Small intestine (tissue), 16 donors: Measurements from ENCODE around the gene NUDT14. TPM values are rescaled to one million over a fixed set of nuclear protein-coding genes. Genes with fewer than 3 reads are reported as not detected.

Experiments
- DNase-seq, 2 donors: peaks; one replicate each; pipeline versions ENCODE4 v3.0.0 to v3.0.0-alpha.2; 2013
- FAIRE-seq: peaks from 2 replicates; lab custom pipeline; 2012; peaks lifted over from hg19 to GRCh38; lab: Jason Lieb, UNC
- H3K27ac ChIP-seq, 3 donors: one replicate each; pipeline ENCODE4 v1.5.1; 2013; ENCODE audit warnings: low read length in 2 of 3, mild to moderate bottlenecking in 2 of 3, control low read depth in 1 of 3, inconsistent platforms in 1 of 3, low read depth in 1 of 3, moderate library complexity in 1 of 3
- H3K27me3 ChIP-seq, 3 donors: one replicate each; pipeline ENCODE4 v1.6.1; 2013; ENCODE audit warnings: low read length in 3 of 3, inconsistent platforms in 1 of 3; ENCODE audit not compliant: control insufficient read depth in 3 of 3, insufficient read depth in 3 of 3
- H3K36me3 ChIP-seq, 3 donors: one replicate each; pipeline ENCODE4 v1.6.1; 2013; ENCODE audit warnings: low read length in 3 of 3, inconsistent platforms in 1 of 3, low read depth in 1 of 3, mild to moderate bottlenecking in 1 of 3, moderate library complexity in 1 of 3; ENCODE audit not compliant: control insufficient read depth in 3 of 3, insufficient read depth in 2 of 3
- H3K4me1 ChIP-seq, 3 donors: one replicate each; pipeline ENCODE4 v1.6.1; 2013; ENCODE audit warnings: low read length in 2 of 3, inconsistent platforms in 1 of 3, low read depth in 1 of 3, mild to moderate bottlenecking in 1 of 3, moderate library complexity in 1 of 3; ENCODE audit not compliant: control insufficient read depth in 3 of 3, insufficient read depth in 2 of 3
- H3K4me3 ChIP-seq, 3 donors: one replicate each; pipeline ENCODE4 v1.5.1; 2013; ENCODE audit warnings: low read length in 3 of 3, control low read depth in 1 of 3, inconsistent platforms in 1 of 3, low read depth in 1 of 3, mild to moderate bottlenecking in 1 of 3, moderate library complexity in 1 of 3
- H3K9me3 ChIP-seq, 2 donors: one replicate each; pipeline ENCODE4 v1.6.1; 2013; ENCODE audit warnings: low read depth in 1 of 2, low read length in 1 of 2; ENCODE audit not compliant: control insufficient read depth in 2 of 2, insufficient read depth in 1 of 2
- WGBS, 3 donors: extraction: QIAGEN DNeasy Blood & Tissue Kit; methylation state at CpG; one replicate each; pipeline ENCODE4 v1.1.7; 2013; 5-methylcytosine and 5-hydroxymethylcytosine counted together
- long read RNA-seq, 10 donors: transcript quantifications; one replicate each; lab custom pipeline, GENCODE V29; 2026
- polyA plus RNA-seq, 4 donors: library from polyadenylated mRNA; stranded (reverse) in 3 of 4; unstranded in 1 of 4; fragments of 200-250 nt in 3 of 4; fragments of 120-200 nt in 1 of 4; gene quantifications; one replicate each; pipeline versions ENCODE4 v1.2.1 to v1.2.3, GENCODE V29; 2013
- donor health status: healthy with polysubstance abuse.
- donor health status: control.
- donor health status: control.
- donor health status: Bipolar disorder and iron deficiency.
- donor health status: healthy.

The NUDT14 gene
- polyA plus RNA-seq = 10 to 100 TPM; 25.9 to 68.1 (median 51.7) TPM
- long read RNA-seq, donor 1 = 0 reads
- long read RNA-seq, donor 2, transcript NUDT14-202 (5 exons, 845 nt) = major isoform, 5 of 6 reads
- long read RNA-seq, donor 2, partial matches to known transcripts = 0 of 6 reads
- long read RNA-seq, donor 2, other reads (novel, unspliced or antisense) = 0 of 6 reads
- long read RNA-seq, donor 3, transcript NUDT14-202 (5 exons, 845 nt) = major isoform, 6 of 7 reads
- long read RNA-seq, donor 3, partial matches to known transcripts = 0 of 7 reads
- long read RNA-seq, donor 3, other reads (novel, unspliced or antisense) = 0 of 7 reads
- long read RNA-seq, donor 4, partial matches to known transcripts = 0 of 1 reads
- long read RNA-seq, donor 4, other reads (novel, unspliced or antisense) = 0 of 1 reads
- long read RNA-seq, donor 5, transcript NUDT14-202 (5 exons, 845 nt) = major isoform, 6 of 8 reads
- long read RNA-seq, donor 5, partial matches to known transcripts = 0 of 8 reads
- long read RNA-seq, donor 5, other reads (novel, unspliced or antisense) = 0 of 8 reads
- long read RNA-seq, donor 6, transcript NUDT14-202 (5 exons, 845 nt) = major isoform, 25 of 38 reads
- long read RNA-seq, donor 6, partial matches to known transcripts = 11 of 38 reads
- long read RNA-seq, donor 6, other reads (novel, unspliced or antisense) = 0 of 38 reads
- long read RNA-seq, donor 7 = 0 reads
- long read RNA-seq, donor 8, partial matches to known transcripts = 0 of 2 reads
- long read RNA-seq, donor 8, other reads (novel, unspliced or antisense) = 0 of 2 reads
- long read RNA-seq, donor 9, transcript NUDT14-202 (5 exons, 845 nt) = major isoform, 5 of 5 reads
- long read RNA-seq, donor 9, partial matches to known transcripts = 0 of 5 reads
- long read RNA-seq, donor 9, other reads (novel, unspliced or antisense) = 0 of 5 reads
- long read RNA-seq, donor 10, transcript NUDT14-202 (5 exons, 845 nt) = major isoform, 14 of 26 reads
- long read RNA-seq, donor 10, partial matches to known transcripts = 8 of 26 reads
- long read RNA-seq, donor 10, other reads (novel, unspliced or antisense) = 0 of 26 reads

DNA sequence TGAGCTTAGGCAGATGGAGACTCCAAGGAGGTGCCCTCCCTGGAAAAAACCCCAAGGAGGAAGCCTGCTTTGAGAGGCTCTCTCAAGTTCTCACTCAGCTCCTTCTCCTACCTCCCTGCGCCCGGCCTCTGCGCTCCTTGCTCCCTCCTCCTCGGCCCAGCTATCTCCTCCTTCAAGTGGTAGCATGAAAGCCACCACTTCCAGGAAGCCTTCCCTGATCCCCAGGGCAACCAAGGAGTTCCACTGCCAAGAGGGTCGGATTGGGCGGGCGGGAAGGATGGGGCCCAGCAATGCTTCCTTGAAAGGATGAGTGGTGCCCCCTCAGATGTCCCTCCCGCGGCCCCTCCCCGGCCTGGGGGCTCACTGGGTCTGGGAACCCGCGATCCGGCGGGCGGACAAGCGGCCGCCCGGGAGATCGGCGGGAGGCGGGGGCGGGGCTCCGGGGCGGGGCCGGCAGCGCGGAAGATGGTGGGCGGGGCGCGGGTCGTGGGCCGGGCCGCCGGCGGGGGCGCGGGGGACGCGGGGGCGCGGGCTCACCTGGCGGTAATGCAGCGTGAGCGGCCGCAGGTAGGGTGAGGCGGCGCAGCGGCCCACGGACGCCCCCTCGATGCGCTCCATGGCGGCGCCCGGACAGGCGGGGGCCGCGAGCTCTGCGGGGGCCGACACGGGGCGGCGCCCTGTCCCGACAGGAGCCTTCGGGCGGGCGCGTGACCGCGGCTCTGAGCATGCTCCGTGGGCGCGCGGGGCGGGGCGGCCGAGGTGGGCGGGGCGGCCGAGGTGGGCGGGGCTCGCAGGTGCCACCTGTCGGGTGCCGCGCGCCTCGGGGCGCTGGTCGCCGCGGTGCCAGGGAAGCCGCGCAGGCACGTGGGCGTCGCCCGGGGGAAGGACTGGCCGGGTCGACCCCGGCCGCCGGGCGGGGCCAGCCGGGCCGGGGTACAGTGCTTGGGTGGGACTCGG is at the start of gene NUDT14:
TSS of gene NUDT14 (minus strand) at position 721 of the 957 bp plus-strand sequence. CDS start at position 618, 103 bp downstream.
- 1% methylated on average over 33 to 105 of the region's 106 CpGs for WGBS, 3 donors
- H3K27ac ChIP-seq = no peak within 1 kb of the TSS
- DNase-seq = peak; percentile 82 to 92

DNA sequence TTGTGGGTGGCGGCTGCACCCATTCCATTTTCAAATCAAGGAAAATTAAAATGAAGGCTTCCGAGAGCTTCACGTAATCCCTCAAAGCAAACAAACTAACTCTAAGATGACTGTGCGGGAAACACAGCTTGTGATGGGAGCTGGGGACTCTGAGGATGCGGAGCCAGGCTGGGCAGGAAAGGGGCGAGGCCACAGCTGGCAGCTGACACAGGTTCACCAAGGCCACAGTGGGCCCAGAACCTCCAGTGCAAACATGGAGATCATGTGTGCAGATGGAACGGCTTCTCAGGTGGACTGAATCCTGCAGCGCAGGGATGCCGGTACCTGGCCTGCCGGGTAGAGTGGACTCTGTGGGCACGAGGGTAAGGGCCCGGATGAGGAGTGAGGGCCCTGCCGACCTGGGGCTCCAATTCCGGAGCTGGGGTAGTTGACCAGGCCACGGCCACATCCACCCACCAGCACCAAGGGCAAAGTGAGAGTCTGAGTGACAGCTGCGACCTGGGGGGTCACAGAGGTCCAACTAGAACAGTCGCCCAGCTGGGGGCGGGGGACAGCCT is 48.1 kb upstream of the NUDT14 start:
- H3K36me3 ChIP-seq = peaks cover 0 to 38% (median 4%) of the 10 kb centered on the region in 3 donors
- no peaks in the 10 kb centered on the region for H3K9me3 ChIP-seq
- no peak overlapping the region for H3K27ac ChIP-seq
- DNase-seq (no peak), FAIRE-seq (no peak)
- no peak overlapping the region for H3K4me3 ChIP-seq
- H3K27me3 ChIP-seq = no peaks in the 10 kb centered on the region
- 90 to 93% (median 93%) methylated on average over 18 of the region's 18 CpGs for WGBS, 3 donors
- H3K4me1 ChIP-seq = no peaks in the 10 kb centered on the region

More for the DNA sequence above, at the start of gene NUDT14:
- no peak for FAIRE-seq
- peaks cover 0 to 18% (median 0%) of the 10 kb centered on the region in 3 donors for H3K4me1 ChIP-seq
- H3K27me3 ChIP-seq = peaks cover 0 to 10% (median 0%) of the 10 kb centered on the region in 3 donors
- peaks cover 0 to 34% (median 0%) of the 10 kb centered on the region in 3 donors for H3K36me3 ChIP-seq
- peak within 1 kb of the TSS; percentile 46 to 67 (median 63) for H3K4me3 ChIP-seq
- no peaks in the 10 kb centered on the region for H3K9me3 ChIP-seq

DNA sequence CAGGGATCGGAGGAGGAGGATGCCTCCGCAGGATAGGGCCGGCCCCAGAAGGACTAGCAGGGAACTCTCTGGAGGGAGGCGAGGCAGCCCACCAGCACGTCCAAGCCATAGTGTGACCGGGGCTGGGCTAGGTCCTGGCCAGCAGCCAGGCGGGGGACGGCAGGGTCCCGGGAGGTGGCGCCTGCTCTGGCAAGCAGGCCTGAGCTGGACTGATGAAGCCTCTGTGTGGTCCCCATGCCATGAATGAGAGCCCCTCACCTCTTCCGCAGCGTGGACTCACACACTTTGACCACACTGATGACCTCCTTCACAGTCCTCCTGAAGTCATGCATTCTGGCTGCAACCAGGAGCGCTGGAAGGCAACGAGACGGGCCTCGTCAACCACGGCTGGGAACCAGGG is 47.5 kb upstream of the NUDT14 start:
- no peak overlapping the region for H3K4me3 ChIP-seq
- DNase-seq (no peak), FAIRE-seq (no peak)
- WGBS, 3 donors = 82 to 90% (median 88%) methylated on average over 16 to 17 of the region's 17 CpGs
- no peaks in the 10 kb centered on the region for H3K9me3 ChIP-seq
- peaks cover 0 to 41% (median 4%) of the 10 kb centered on the region in 3 donors for H3K36me3 ChIP-seq
- no peaks in the 10 kb centered on the region for H3K27me3 ChIP-seq
- H3K4me1 ChIP-seq = no peaks in the 10 kb centered on the region
- no peak overlapping the region for H3K27ac ChIP-seq

DNA sequence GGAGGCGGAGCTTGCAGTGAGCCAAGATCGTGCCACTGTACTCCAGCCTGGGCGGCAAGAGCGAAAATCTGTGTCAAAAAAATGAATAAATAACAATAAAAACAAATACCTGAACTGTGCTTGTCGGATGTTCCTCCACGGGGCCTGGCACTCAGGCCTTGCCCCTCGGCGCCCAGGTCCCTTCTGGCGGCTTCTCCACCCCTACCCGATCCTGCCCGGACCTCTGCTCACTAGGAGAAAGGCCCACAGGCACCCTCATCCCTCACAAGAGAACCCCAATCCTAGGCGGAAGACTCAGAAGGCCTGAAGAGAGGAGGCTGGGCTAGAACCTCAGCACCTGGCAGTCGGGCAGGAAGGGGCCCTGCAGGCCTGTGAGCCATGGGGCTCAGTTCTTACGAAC is 46.2 kb upstream of the NUDT14 start:
- H3K4me3 ChIP-seq = no peak overlapping the region
- H3K4me1 ChIP-seq = no peaks in the 10 kb centered on the region
- H3K36me3 ChIP-seq = peaks cover 0 to 49% (median 4%) of the 10 kb centered on the region in 3 donors
- DNase-seq (no peak), FAIRE-seq (no peak)
- H3K9me3 ChIP-seq = no peaks in the 10 kb centered on the region
- 94 to 97% (median 96%) methylated on average over 14 of the region's 14 CpGs for WGBS, 3 donors
- H3K27ac ChIP-seq = no peak overlapping the region
- no peaks in the 10 kb centered on the region for H3K27me3 ChIP-seq

DNA sequence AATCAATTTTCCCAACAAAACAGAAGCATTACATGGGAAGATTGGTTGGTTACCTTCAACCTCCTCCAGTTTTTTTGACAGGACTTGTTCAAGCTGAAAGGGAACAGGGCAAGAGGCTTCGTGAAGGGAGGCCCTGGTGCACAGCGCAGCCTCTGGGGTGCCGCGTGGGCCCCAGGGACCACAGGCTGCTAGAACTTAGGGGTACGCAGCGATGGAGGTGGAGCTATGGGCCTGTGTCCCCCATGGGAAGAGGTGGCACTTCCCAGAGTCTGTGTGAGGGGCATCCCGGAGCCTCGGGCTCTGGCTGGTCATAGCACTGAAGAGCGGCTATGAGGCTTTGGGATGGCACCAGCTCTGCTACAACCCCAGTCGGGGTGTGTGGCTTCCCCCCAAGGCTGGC is 45.1 kb upstream of the NUDT14 start:
- Histone ChIP-seq H3K27me3 (no peaks in the 10 kb centered on the region), H3K27ac (no peak overlapping the region), H3K36me3 (peaks cover 0 to 57% (median 4%) of the 10 kb centered on the region in 3 donors), H3K9me3 (no peaks in the 10 kb centered on the region), H3K4me1 (no peaks in the 10 kb centered on the region), H3K4me3 (no peak overlapping the region)
- WGBS, 3 donors = 94 to 100% (median 99%) methylated on average over 10 of the region's 10 CpGs
- FAIRE-seq (no peak), DNase-seq (no peak)

DNA sequence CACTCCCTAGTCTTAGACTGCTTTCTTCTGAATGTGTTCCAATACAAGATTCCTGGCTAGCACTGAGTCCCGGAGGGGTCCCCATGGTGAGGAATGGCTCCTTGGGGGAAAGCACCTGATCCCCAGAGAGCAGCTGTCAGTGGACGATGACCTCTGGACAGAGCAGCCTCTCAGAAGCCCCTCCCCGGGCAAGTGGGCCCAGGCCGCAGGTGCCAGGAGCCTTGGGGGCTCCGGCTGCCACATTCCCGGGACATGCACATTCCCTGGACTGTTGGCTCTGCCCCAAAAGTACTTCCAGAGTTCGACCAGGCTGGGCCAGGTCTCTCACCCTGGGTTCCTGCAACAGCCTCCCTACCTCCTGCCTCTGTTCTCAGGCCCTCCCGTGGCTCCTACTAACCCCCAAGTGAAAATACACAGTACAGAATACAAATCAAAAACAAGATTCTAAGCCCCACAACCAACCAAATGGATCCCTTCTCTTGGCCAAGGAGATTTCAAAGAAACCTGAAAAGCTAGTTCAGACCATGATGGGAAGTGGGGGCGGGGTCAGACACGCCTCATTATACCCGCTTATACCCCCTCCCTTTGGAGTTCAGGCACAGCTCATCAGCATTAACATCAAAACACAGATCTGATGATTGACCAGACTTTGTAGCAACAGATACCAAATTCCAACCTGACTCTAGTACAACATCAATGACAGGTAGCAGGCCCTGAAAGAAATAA is 43.9 kb upstream of the NUDT14 start:
- Histone ChIP-seq H3K36me3 (peaks cover 0 to 66% (median 8%) of the 10 kb centered on the region in 3 donors), H3K9me3 (no peaks in the 10 kb centered on the region), H3K4me1 (no peaks in the 10 kb centered on the region), H3K27ac (no peak overlapping the region), H3K4me3 (no peak overlapping the region), H3K27me3 (no peaks in the 10 kb centered on the region)
- 87 to 92% (median 87%) methylated on average over 10 to 11 of the region's 11 CpGs for WGBS, 3 donors
- FAIRE-seq (no peak), DNase-seq (no peak)
